SK-N-SH (cell line): Measurements from ENCODE around the gene MYO7A. TPM values are rescaled to one million over a fixed set of nuclear protein-coding genes. Genes with fewer than 3 reads are reported as not detected.
"Not testable (repeated sequence)": the region's sequence is repeated elsewhere in the genome, so short reads cannot be mapped to it uniquely, and the experiment has no call there.

Experiments used
- CTCF ChIA-PET: fragments of 300-600, 350-600 bp; formaldehyde crosslinking; extraction: SDS; loops from one replicate; lab custom pipeline; 2021; lab: Yijun Ruan, JAX
- POLR2A ChIA-PET: fragments of 350-600 bp; sonication (Branson Sonifier 250); formaldehyde crosslinking; extraction: SDS; loops from one replicate; lab custom pipeline; 2020; ENCODE audit warnings: antibody characterized with exemption, inconsistent platforms; lab: Yijun Ruan, JAX
- DNase-seq: peaks from one replicate; pipeline ENCODE4 v3.0.0; 2012
- H2AFZ ChIP-seq: fragments of 200-600 bp; sonication (generic); 2 replicates; pipeline ENCODE4 v1.8.1; 2016; ENCODE audit warnings: antibody characterized with exemption, mild to moderate bottlenecking, low read depth
- H3F3A ChIP-seq: fragments of 200-600 bp; sonication (generic); replicated peaks from 2 replicates; pipeline ENCODE3; 2016; ENCODE audit warnings: antibody characterized with exemption, mild to moderate bottlenecking; ENCODE audit not compliant: insufficient read depth
- H3K27ac ChIP-seq, 2 experiments: fragments of 200-500 bp in 1 of 2; fragments of 200-600 bp in 1 of 2; sonication (Bioruptor generic) in 1 of 2; sonication (generic), shearing (Covaris generic) in 1 of 2; 2 replicates each; pipeline versions ENCODE4 v1.5.1 to v1.6.1; 2014 to 2016; ENCODE audit warnings: low read depth in 2 of 2, inconsistent platforms in 1 of 2, low read length in 1 of 2, mild to moderate bottlenecking in 1 of 2, mixed read lengths in 1 of 2
- H3K27me3 ChIP-seq: fragments of 200-600 bp; sonication (generic), shearing (Covaris generic); 2 replicates; pipeline ENCODE4 v1.6.1; 2016; ENCODE audit warnings: mixed run types; ENCODE audit not compliant: insufficient read depth
- H3K36me3 ChIP-seq, 2 experiments: fragments of 200-500 bp in 1 of 2; fragments of 200-600 bp in 1 of 2; sonication (Bioruptor generic) in 1 of 2; sonication (generic) in 1 of 2; replicated peaks in 1 of 2; 2 replicates each; pipeline versions ENCODE3 to v1.5.1; 2014 to 2016; ENCODE audit warnings: low read length in 1 of 2, mild to moderate bottlenecking in 1 of 2; ENCODE audit not compliant: insufficient read depth in 2 of 2, control insufficient read depth in 1 of 2
- H3K4me1 ChIP-seq, 2 experiments: fragments of 200-500 bp in 1 of 2; fragments of 200-600 bp in 1 of 2; sonication (Bioruptor generic) in 1 of 2; sonication (generic), shearing (Covaris generic) in 1 of 2; 2 replicates each; pipeline versions ENCODE4 v1.5.1 to v1.6.1; 2014 to 2016; ENCODE audit warnings: low read depth in 1 of 2, low read length in 1 of 2, mixed run types in 1 of 2; ENCODE audit not compliant: insufficient read depth in 2 of 2, control insufficient read depth in 1 of 2
- H3K4me2 ChIP-seq: fragments of 200-600 bp; sonication (generic), shearing (Covaris generic); 2 replicates; pipeline ENCODE4 v1.6.1; 2017; ENCODE audit warnings: mixed run types
- H3K4me3 ChIP-seq, 2 experiments: fragments of 200-500 bp in 1 of 2; fragments of 200-600 bp in 1 of 2; sonication (Bioruptor generic) in 1 of 2; sonication (generic), shearing (Covaris generic) in 1 of 2; 2 replicates each; pipeline versions ENCODE4 v1.5.1 to v1.8.1; 2014 to 2016; ENCODE audit warnings: low read depth in 2 of 2, inconsistent platforms in 1 of 2, low read length in 1 of 2, mild to moderate bottlenecking in 1 of 2, mixed read lengths in 1 of 2, moderate library complexity in 1 of 2
- H3K79me2 ChIP-seq: fragments of 200-600 bp; sonication (generic); 2 replicates; pipeline ENCODE4 v1.8.1; 2017; ENCODE audit warnings: mild to moderate bottlenecking; ENCODE audit not compliant: insufficient read depth
- H3K9ac ChIP-seq: fragments of 200-600 bp; sonication (generic); 2 replicates; pipeline ENCODE4 v1.6.1; 2017; ENCODE audit warnings: mixed run types
- H3K9me2 ChIP-seq: fragments of 200-600 bp; sonication (generic); 2 replicates; pipeline ENCODE4 v1.6.1; 2017; ENCODE audit warnings: mixed run types
- H3K9me3 ChIP-seq: fragments of 200-600 bp; sonication (generic); 2 replicates; pipeline ENCODE4 v1.6.1; 2017; ENCODE audit warnings: mixed run types, mild to moderate bottlenecking, moderate library complexity
- H4K20me1 ChIP-seq: fragments of 200-600 bp; sonication (generic); 2 replicates; pipeline ENCODE4 v1.6.1; 2017; ENCODE audit warnings: mild to moderate bottlenecking, mixed run types; ENCODE audit not compliant: insufficient read depth
- ELF1 ChIP-seq: IDR thresholded peaks from 2 replicates; pipeline ENCODE4 v1.4.0; 2012
- EP300 ChIP-seq, 2 experiments: IDR thresholded peaks; 2 replicates each; pipeline versions ENCODE4 v1.4.0 to v1.6.1; 2012; ENCODE audit warnings: borderline replicate concordance in 1 of 2, low read depth in 1 of 2, low read length in 1 of 2
- EZH2phosphoT487 ChIP-seq: fragments of 200-600 bp; sonication (generic); IDR thresholded peaks from 2 replicates; pipeline ENCODE4 v1.6.1; 2017; ENCODE audit warnings: low read depth, mixed run types, mild to moderate bottlenecking, antibody characterized with exemption, moderate library complexity, borderline replicate concordance
- MXI1 ChIP-seq: IDR thresholded peaks from 2 replicates; pipeline ENCODE4 v1.6.1; 2012; ENCODE audit warnings: mild to moderate bottlenecking, low read depth, low read length, improper control_type of control experiment
- RCOR1 ChIP-seq: fragments of 150-350 bp; IDR thresholded peaks from 2 replicates; pipeline ENCODE4 v1.6.1; 2017; ENCODE audit warnings: antibody characterized with exemption, low read length
- REST ChIP-seq: IDR thresholded peaks from 2 replicates; pipeline ENCODE4 v1.6.1; 2012; ENCODE audit warnings: mild to moderate bottlenecking, low read depth, low read length, moderate library complexity
- SIN3A ChIP-seq: IDR thresholded peaks from 2 replicates; pipeline ENCODE4 v1.6.1; 2012; ENCODE audit warnings: low read depth, mild to moderate bottlenecking, low read length, moderate library complexity, borderline replicate concordance
- TAF1 ChIP-seq: IDR thresholded peaks from 2 replicates; pipeline ENCODE4 v1.6.1; 2012; ENCODE audit warnings: low read depth, mild to moderate bottlenecking, low read length, moderate library complexity, borderline replicate concordance
- TCF12 ChIP-seq: IDR thresholded peaks from 2 replicates; pipeline ENCODE4 v1.4.0; 2012
- TEAD4 ChIP-seq: IDR thresholded peaks from 2 replicates; pipeline ENCODE4 v1.4.0; 2012; ENCODE audit warnings: mild to moderate bottlenecking, borderline replicate concordance; ENCODE audit not compliant: insufficient read depth
- ZBTB33 ChIP-seq: IDR thresholded peaks from 2 replicates; pipeline ENCODE4 v1.4.0; 2012; ENCODE audit warnings: low read depth, borderline replicate concordance
- WGBS: methylation state at CpG from one replicate; pipeline ENCODE4 v1.1.6; 2017; ENCODE audit warnings: low lambda C conversion rate; 5-methylcytosine and 5-hydroxymethylcytosine counted together
- polyA plus RNA-seq, 3 experiments: library from polyadenylated mRNA; depleted of rRNA; stranded (reverse); fragments of >200 nt; gene quantifications; 2 replicates each; pipeline ENCODE4 v1.2.3, GENCODE V29; 2012
- TF ChIP-seq, protein P1 (sequence below): fragments of 150-350 bp; IDR thresholded peaks from 2 replicates; pipeline ENCODE4 v1.6.1; 2016; ENCODE audit warnings: mild to moderate bottlenecking, low read depth, low read length

MYO7A gene
- polyA plus RNA-seq, 1 of the 3 experiments (the other 2 are of a cell fraction) = 0.08 TPM

GRCh38 chr11:77096591-77097019, 31.4 kb upstream of the MYO7A start:
- Histone ChIP-seq H3F3A (no peaks in the 10 kb centered on the region), H3K9me3 (no peaks in the 10 kb centered on the region), H3K27me3 (no peaks in the 10 kb centered on the region), H3K27ac (no peak overlapping the region; a peak in 1 of 4 replicates), H3K79me2 (0 out of 2 replicates have a peak, but pooled peaks cover 9% of the 10 kb centered on the region), H3K36me3 (peaks cover 3% of the 10 kb centered on the region in 2 experiments), H4K20me1 (peaks cover 7% of the 10 kb centered on the region; the same call in 1 of the 2 replicates), H3K4me2 (no peak overlapping the region), H3K9ac (no peak overlapping the region), H2AFZ (no peak overlapping the region), H3K4me3 (no peak overlapping the region), H3K9me2 (no peaks in the 10 kb centered on the region), H3K4me1 (peaks cover 0 to 21% of the 10 kb centered on the region in 2 experiments; a peak in 1 of 4 replicates)
- TF ChIP-seq ELF1 (no peak), SIN3A (no peak), REST (no peak), RCOR1 (no peak), TCF12 (no peak), ZBTB33 (no peak), TAF1 (no peak), MXI1 (no peak), EP300 (IDR thresholded peaks at IDR 0.05; ENCODE audit: borderline replicate concordance in 1 of 2, low read depth in 1 of 2, low read length in 1 of 2) (no peak), TEAD4 (no peak), EZH2phosphoT487 (no peak)
- TF ChIP-seq, protein P1, sequence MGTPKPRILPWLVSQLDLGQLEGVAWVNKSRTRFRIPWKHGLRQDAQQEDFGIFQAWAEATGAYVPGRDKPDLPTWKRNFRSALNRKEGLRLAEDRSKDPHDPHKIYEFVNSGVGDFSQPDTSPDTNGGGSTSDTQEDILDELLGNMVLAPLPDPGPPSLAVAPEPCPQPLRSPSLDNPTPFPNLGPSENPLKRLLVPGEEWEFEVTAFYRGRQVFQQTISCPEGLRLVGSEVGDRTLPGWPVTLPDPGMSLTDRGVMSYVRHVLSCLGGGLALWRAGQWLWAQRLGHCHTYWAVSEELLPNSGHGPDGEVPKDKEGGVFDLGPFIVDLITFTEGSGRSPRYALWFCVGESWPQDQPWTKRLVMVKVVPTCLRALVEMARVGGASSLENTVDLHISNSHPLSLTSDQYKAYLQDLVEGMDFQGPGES = no peak
- WGBS = 90% methylated on average over 8 of the region's 8 CpGs
- no peak for DNase-seq
- CTCF ChIA-PET = interaction anchor here (0.7 to 9.5 kb wide), 8 partner anchors 10 to 319 kb away, joined by 3 to 218 read pairs (median 5); no protein-coding TSS in a partner anchor
- POLR2A ChIA-PET = no interaction called here

DNA sequence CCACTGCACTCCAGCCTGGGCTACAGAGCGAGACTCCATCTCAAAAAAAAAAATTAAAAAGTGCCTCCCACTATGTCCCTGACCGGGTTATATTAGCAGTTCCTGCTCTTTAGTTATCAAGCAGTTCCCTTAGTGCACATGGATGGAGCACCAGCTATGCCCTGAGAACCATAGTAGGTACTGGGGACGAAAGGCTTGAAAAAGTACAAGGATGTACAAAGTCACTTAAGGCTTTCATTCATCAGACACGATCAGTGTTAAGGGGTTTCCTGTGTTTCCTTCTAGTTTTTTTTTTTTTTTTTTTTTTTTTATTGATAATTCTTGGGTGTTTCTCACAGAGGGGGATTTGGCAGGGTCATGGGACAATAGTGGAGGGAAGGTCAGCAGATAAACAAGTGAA, 30.9 kb upstream of the MYO7A start:
- not testable (repeated sequence) for DNase-seq, H3K9me3 ChIP-seq
- 98% methylated on average over 4 of the region's 4 CpGs for WGBS

More for the DNA sequence above, 30.9 kb upstream of the MYO7A start:
- H3K4me2 ChIP-seq, H3K36me3 ChIP-seq, H3K4me3 ChIP-seq, H3K27me3 ChIP-seq, H3K27ac ChIP-seq, H4K20me1 ChIP-seq, H2AFZ ChIP-seq, H3K9ac ChIP-seq, H3K9me2 ChIP-seq, POLR2A ChIA-PET, H3K79me2 ChIP-seq, H3F3A ChIP-seq: not testable (repeated sequence)
- CTCF ChIA-PET = interaction anchor here (0.8 to 9.5 kb wide), 4 partner anchors 11 to 179 kb away, joined by 3 to 218 read pairs (median 5); no protein-coding TSS in a partner anchor
- peaks cover 0 to 21% of the 10 kb centered on the region in 2 experiments; a peak in 1 of 4 replicates for H3K4me1 ChIP-seq
